LNCaP clone FGC (cell line): ENCODE measurements around the gene R3HCC1L.

Source experiments
- DNase-seq: peaks from one replicate; pipeline ENCODE4 v3.0.0-alpha.2; 2011; ENCODE audit warnings: low read depth
- H3K4me3 ChIP-seq: 2 replicates; pipeline ENCODE4 v1.5.1; 2011; ENCODE audit warnings: mild to moderate bottlenecking, low read depth, low read length, control low read depth
- TF ChIP-seq, protein P1 (sequence below): IDR thresholded peaks from 2 replicates; pipeline ENCODE4 v1.5.1; 2012; ENCODE audit warnings: mild to moderate bottlenecking; ENCODE audit not compliant: control insufficient read depth, insufficient read depth; ENCODE audit errors: extremely low read depth

R3HCC1L gene

DNA sequence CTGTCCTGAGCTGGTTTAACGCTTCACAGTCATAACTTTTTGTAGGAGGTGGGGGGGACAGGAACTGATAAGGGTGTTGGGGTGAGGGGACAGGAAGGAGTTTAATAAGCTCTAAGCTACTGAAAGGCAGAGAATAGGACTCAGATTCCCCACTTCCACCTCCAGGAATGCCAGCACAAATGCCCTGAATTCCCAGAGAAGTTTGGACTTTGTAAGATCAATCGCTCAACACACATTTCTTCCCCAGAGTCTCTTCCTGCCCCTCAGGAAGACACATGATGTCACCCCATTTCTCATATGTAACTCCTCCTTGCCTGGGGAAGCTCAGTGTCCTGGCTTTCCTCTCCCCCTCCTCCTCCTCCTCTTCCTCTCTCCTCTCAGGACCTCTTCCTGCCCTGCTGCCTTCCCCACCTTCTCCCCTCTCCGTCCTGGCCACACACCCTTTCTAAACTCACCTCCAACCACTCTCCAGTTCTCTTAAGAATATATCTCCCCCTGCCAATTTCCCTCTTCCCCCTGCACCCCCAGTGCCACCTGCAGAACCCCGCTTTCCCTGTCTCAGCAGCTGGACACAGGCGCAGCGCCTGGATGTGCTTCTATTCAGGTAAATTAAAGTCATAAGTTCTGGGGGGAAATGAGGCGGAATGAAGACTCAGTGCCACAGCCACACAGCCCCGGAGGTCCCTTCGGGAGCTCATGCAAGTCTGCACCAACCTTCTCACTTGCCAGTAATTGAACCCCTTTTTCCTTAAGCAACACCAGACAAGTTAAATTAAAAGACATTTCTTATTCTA is 138.8 kb downstream of the R3HCC1L start:
- DNase-seq, result no peak
- no peak overlapping the region for H3K4me3 ChIP-seq
- TF ChIP-seq, protein P1, sequence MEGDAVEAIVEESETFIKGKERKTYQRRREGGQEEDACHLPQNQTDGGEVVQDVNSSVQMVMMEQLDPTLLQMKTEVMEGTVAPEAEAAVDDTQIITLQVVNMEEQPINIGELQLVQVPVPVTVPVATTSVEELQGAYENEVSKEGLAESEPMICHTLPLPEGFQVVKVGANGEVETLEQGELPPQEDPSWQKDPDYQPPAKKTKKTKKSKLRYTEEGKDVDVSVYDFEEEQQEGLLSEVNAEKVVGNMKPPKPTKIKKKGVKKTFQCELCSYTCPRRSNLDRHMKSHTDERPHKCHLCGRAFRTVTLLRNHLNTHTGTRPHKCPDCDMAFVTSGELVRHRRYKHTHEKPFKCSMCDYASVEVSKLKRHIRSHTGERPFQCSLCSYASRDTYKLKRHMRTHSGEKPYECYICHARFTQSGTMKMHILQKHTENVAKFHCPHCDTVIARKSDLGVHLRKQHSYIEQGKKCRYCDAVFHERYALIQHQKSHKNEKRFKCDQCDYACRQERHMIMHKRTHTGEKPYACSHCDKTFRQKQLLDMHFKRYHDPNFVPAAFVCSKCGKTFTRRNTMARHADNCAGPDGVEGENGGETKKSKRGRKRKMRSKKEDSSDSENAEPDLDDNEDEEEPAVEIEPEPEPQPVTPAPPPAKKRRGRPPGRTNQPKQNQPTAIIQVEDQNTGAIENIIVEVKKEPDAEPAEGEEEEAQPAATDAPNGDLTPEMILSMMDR, result no peak

DNA sequence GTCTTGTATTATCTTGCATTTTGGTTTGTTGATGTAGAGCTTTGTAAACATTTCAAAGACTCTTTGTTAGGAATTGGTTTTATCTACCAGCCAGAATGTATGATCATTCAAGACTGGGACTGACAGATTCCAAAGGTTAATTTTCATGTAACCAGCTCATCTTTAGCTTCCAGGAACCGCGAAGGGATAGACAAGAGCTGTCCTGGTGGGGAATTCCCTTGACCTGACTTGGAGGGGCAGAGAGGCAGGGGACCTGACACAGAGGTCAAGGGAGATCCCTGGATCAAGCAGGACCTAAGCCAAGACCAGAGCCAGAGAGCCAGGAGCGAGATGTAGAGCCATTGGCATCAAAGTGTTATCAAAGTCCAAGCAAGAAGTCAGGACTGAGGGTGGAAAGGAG is 140.1 kb downstream of the R3HCC1L start:
- no peak overlapping the region for H3K4me3 ChIP-seq
- no peak for DNase-seq
- TF ChIP-seq, protein P1, result no peak

DNA sequence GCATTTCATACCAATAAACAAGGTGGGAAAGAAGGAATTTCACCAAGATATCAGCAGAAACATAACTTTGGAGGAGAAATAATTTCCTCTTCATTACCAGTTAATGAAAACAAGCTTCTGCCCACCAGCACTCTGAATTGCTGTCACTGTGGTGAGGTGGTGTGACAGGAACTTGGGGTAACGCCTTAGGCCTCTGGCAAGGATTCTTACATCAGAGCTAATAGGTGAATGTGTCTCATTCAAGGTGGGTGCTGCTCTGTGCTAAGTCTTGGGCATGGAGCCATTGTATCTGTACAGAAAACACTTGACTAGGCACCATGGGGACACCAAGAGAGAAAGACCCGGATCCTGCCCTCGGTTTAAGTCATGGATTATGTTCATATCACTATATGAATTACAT is 141.9 kb downstream of the R3HCC1L start:
- TF ChIP-seq, protein P1, result no peak
- H3K4me3 ChIP-seq, result no peak overlapping the region
- no peak for DNase-seq

DNA sequence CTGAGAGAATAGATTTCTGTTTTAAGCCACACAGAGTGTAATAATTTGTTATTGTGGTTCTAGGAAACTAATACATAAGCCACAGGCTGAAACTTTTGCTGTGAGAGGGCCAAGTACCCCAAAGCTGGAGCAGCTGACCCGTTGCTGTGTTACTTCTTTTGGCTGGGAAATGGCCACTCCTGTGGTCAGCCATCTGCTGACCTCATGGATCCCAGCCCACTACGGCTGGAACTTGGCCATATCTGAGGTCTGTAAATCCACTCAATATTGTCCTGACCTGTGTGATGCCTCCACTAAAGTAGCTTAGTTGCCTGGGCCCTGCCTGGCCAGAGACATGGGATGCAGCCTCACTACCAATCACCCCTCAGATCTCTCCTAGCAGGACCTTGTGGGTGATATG is 151.0 kb downstream of the R3HCC1L start:
- TF ChIP-seq, protein P1, result no peak
- no peak for DNase-seq
- no peak overlapping the region for H3K4me3 ChIP-seq

DNA sequence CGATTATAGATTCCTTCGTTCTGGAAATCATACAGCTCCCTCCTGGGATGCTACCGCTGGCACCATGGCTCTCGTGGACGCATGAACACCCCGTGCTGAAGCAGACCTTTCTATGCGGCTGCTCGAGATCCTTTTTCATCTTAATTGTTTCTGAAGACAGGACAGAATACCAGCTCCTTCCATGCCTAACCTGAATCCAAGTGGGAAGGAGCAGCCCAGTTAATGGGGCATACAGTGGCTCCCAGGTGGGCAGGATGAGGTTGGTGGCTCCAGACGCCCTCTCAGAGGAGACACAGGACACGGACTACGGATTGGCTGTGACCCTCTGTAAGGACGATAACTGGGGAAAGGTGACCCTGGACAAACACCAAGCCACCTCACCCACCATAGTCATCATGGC is 152.0 kb downstream of the R3HCC1L start:
- no peak for DNase-seq
- H3K4me3 ChIP-seq, result no peak overlapping the region
- TF ChIP-seq, protein P1, result no peak

DNA sequence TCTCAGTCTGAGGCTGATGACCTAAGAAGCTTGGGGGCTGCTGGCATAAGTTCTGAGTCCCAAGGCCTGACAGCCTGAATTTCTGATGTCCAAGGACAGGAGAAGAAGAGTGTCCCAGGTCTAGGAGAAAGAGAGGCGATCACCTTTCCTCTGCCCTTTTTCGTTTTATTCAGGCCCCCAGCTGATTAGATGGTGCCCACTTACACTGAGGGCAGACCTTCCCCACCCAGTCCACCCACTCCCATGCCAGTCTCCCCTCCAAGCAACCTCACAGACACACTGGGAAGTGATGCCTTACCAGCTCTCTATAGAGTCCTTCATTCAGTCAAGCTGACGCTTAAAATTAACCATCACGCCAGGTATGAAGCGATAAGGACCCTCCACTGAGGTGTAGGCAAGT is 152.9 kb downstream of the R3HCC1L start:
- no peak overlapping the region for H3K4me3 ChIP-seq
- DNase-seq, result no peak
- TF ChIP-seq, protein P1, result no peak

DNA sequence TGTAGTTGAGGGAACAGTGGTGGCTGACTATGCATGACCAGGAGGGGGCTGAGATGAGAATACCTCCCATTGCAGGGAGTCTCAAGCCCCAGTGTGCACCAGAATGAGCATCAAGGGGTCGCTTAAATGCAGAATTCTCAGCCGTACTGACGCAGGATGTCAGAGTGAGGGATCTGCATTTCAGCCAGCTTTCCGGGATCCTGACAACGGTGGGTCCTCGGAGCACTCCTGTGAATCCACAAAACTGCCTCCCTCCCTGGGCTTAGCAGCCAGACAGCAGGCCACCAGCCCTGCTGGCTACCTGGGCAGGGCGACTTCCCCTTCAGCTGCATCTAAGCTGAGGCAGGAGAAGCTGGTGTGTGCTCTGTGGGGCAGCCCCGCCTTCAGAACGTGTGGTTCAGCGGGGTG is 155.3 kb downstream of the R3HCC1L start:
- H3K4me3 ChIP-seq, result no peak overlapping the region
- TF ChIP-seq, protein P1, result no peak
- no peak for DNase-seq
